MM.1S (cell line): Measurements from ENCODE around the gene USPL1.

Experiments used
- DNase-seq: peaks from one replicate; pipeline ENCODE4 v3.0.0-alpha.2; 2015
- H2AFZ ChIP-seq: fragments of 300-600 bp; sonication (generic); 2 replicates; pipeline ENCODE4 v1.6.0; 2016; ENCODE audit warnings: antibody characterized with exemption, low read length
- H3F3A ChIP-seq: fragments of 300-600 bp; sonication (generic); 2 replicates; pipeline ENCODE4 v1.6.1; 2016; ENCODE audit warnings: mild to moderate bottlenecking, antibody characterized with exemption, low read length, moderate library complexity, mixed read lengths; ENCODE audit not compliant: insufficient read depth
- H3K27ac ChIP-seq: fragments of 300-600 bp; sonication (generic); 2 replicates; pipeline ENCODE4 v1.5.1; 2016; ENCODE audit warnings: mild to moderate bottlenecking, low read length
- H3K27me3 ChIP-seq: fragments of 300-600 bp; sonication (generic); replicated peaks from 2 replicates; pipeline ENCODE4 v1.6.0; 2016; ENCODE audit warnings: low read length; ENCODE audit not compliant: insufficient read depth
- H3K36me3 ChIP-seq: fragments of 300-600 bp; sonication (generic); replicated peaks from 2 replicates; pipeline ENCODE4 v1.6.1; 2016; ENCODE audit warnings: mild to moderate bottlenecking, low read length, mixed read lengths; ENCODE audit not compliant: insufficient read depth
- H3K4me1 ChIP-seq: fragments of 300-600 bp; sonication (generic); 2 replicates; pipeline ENCODE4 v1.6.1; 2016; ENCODE audit warnings: low read length, mixed read lengths
- H3K4me2 ChIP-seq: fragments of 300-600 bp; sonication (generic); 2 replicates; pipeline ENCODE4 v1.6.0; 2016; ENCODE audit warnings: low read depth, low read length
- H3K4me3 ChIP-seq: fragments of 300-600 bp; sonication (generic); 2 replicates; pipeline ENCODE4 v1.5.1; 2016; ENCODE audit warnings: low read length, mixed read lengths
- H3K79me2 ChIP-seq: fragments of 300-600 bp; sonication (generic); 2 replicates; pipeline ENCODE4 v1.6.1; 2016; ENCODE audit warnings: mixed run types, low read length, mixed read lengths
- H3K9ac ChIP-seq: fragments of 300-600 bp; sonication (generic); 2 replicates; pipeline ENCODE4 v1.6.1; 2016; ENCODE audit warnings: low read length, mixed read lengths
- H3K9me2 ChIP-seq: fragments of 300-600 bp; sonication (generic); replicated peaks from 2 replicates; pipeline ENCODE4 v1.6.1; 2016; ENCODE audit warnings: mild to moderate bottlenecking, low read length, mixed read lengths; ENCODE audit not compliant: insufficient read depth
- H3K9me3 ChIP-seq: fragments of 300-600 bp; sonication (generic); replicated peaks from 2 replicates; pipeline ENCODE4 v1.6.1; 2016; ENCODE audit warnings: mild to moderate bottlenecking, low read length, mixed read lengths; ENCODE audit not compliant: insufficient read depth
- H4K20me1 ChIP-seq: fragments of 300-600 bp; sonication (generic); 2 replicates; pipeline ENCODE4 v1.6.1; 2016; ENCODE audit warnings: mild to moderate bottlenecking, low read length, moderate library complexity, mixed read lengths; ENCODE audit not compliant: insufficient read depth
- CTCF ChIP-seq: fragments of 300-600 bp; sonication (generic); IDR thresholded peaks from 2 replicates; pipeline ENCODE4 v1.5.1; 2016; ENCODE audit warnings: antibody characterized with exemption, low read length, mixed read lengths
- EZH2 ChIP-seq: fragments of 300-600 bp; sonication (generic); optimal IDR thresholded peaks from 2 replicates; pipeline ENCODE3; 2017; ENCODE audit warnings: low read depth, mild to moderate bottlenecking, antibody characterized with exemption, low read length, mixed read lengths
- EZH2phosphoT487 ChIP-seq: fragments of 300-600 bp; sonication (generic); IDR thresholded peaks from 2 replicates; pipeline ENCODE4 v1.6.1; 2018; ENCODE audit warnings: antibody characterized with exemption, low read length

USPL1 gene

GRCh38 chr13:30660796-30661195 lies 43.1 kb downstream of the USPL1 start:
- Histone ChIP-seq H2AFZ (no peak overlapping the region), H3K9me3 (no peaks in the 10 kb centered on the region), H3K36me3 (no peaks in the 10 kb centered on the region; the same call in 1 of the 2 replicates), H3K4me2 (no peak overlapping the region), H3K4me1 (no peaks in the 10 kb centered on the region), H3K9ac (no peak overlapping the region), H3K27ac (no peak overlapping the region), H4K20me1 (no peaks in the 10 kb centered on the region), H3K79me2 (peaks cover 2% of the 10 kb centered on the region; the same call in 1 of the 2 replicates), H3K27me3 (no peaks in the 10 kb centered on the region), H3K4me3 (no peak overlapping the region), H3F3A (peaks cover 9% of the 10 kb centered on the region; the same call in 1 of the 2 replicates), H3K9me2 (no peaks in the 10 kb centered on the region)
- DNase-seq = no peak
- TF ChIP-seq EZH2phosphoT487 = no peak
- no peak for TF ChIP-seq CTCF
- TF ChIP-seq EZH2 = no peak

- no peaks in the 10 kb centered on the region for H3K4me1 ChIP-seq
- no peaks in the 10 kb centered on the region for H3K79me2 ChIP-seq
- H2AFZ ChIP-seq = no peak overlapping the region
- no peaks in the 10 kb centered on the region for H3K36me3 ChIP-seq
- H3K27ac ChIP-seq = no peak overlapping the region
- H3K4me3 ChIP-seq = no peak overlapping the region
- H4K20me1 ChIP-seq = no peaks in the 10 kb centered on the region
- H3K27me3 ChIP-seq = no peaks in the 10 kb centered on the region
- no peaks in the 10 kb centered on the region for H3K9me2 ChIP-seq
- H3K4me2 ChIP-seq = no peak overlapping the region
- no peaks in the 10 kb centered on the region for H3K9me3 ChIP-seq
- H3K9ac ChIP-seq = no peak overlapping the region
- no peak for DNase-seq
- H3F3A ChIP-seq = peaks cover 9% of the 10 kb centered on the region; the same call in 1 of the 2 replicates
- TF ChIP-seq EZH2 = no peak
- TF ChIP-seq EZH2phosphoT487 = no peak
- TF ChIP-seq CTCF = no peak
These were observed 47.1 kb downstream of the USPL1 start for GRCh38 chr13:30664689-30665275.

DNA sequence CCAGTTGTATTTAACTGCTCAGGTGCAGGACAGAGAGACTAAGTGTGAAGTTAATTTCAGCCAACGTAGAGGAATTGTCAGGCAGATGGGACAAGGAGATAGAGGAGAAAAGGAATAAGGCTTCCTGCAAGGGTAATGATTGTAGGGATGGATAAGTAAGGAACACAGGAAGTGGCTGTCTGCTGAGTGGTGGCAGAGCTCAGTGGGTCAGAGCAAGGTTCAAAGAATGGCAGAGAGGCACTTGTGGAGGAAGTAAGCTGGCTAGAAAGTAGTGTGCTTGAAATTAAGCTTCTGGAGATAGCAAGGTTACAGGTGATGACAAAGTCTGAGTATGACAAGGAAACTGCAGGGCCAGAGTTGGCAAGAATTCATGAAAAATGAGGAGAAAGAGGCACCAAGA lies 47.9 kb downstream of the USPL1 start:
- Histone ChIP-seq H3K9me2 (no peaks in the 10 kb centered on the region), H3K36me3 (no peaks in the 10 kb centered on the region), H3K27me3 (no peaks in the 10 kb centered on the region), H3K4me2 (no peak overlapping the region), H3K4me3 (no peak overlapping the region), H3K27ac (no peak overlapping the region), H3K9ac (no peak overlapping the region), H4K20me1 (no peaks in the 10 kb centered on the region), H3F3A (peaks cover 9% of the 10 kb centered on the region; the same call in 1 of the 2 replicates), H3K9me3 (no peaks in the 10 kb centered on the region), H3K4me1 (no peaks in the 10 kb centered on the region), H3K79me2 (no peaks in the 10 kb centered on the region), H2AFZ (no peak overlapping the region)
- TF ChIP-seq CTCF = no peak
- TF ChIP-seq EZH2phosphoT487 = no peak
- no peak for TF ChIP-seq EZH2
- no peak for DNase-seq
